GM12891 (cell line): Measurements from ENCODE around the gene TRAM2.

Source experiments
- POLR2A ChIP-seq: IDR thresholded peaks from 2 replicates; pipeline ENCODE4 v1.6.1; 2011; ENCODE audit warnings: low read depth, low read length, control low read depth
- POLR2AphosphoS5 ChIP-seq: IDR thresholded peaks from 2 replicates; pipeline ENCODE4 v1.6.1; 2011; ENCODE audit warnings: low read depth, low read length, control low read depth
- SPI1 ChIP-seq: IDR thresholded peaks from 2 replicates; pipeline ENCODE4 v1.6.1; 2011; ENCODE audit warnings: low read depth, low read length, control low read depth

DNA sequence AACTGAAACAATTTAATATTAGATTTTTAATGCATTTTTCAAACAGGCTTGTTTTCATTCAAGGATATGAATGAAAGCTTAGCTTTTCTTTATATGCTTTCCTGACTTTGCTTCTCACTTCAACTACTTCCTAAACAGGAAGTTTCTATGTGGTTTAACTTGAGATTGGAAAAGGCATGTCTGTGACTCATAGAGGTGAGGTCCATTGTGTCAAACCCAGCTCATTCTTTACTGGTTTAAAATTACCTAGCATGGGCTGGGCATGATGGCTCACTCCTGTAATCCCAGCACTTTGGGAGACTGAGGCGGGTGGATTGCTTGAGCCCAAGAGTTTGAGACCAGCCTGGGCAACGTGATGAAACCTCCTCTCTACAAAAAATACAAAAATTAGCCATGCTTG, 122.3 kb downstream of the TRAM2 start:
- TF ChIP-seq POLR2A (no peak), SPI1 (no peak), POLR2AphosphoS5 (no peak)
